OCI-LY1 (cell line): ENCODE measurements around the gene NELFCD.
"Not testable (repeated sequence)": the region's sequence is repeated elsewhere in the genome, so short reads cannot be mapped to it uniquely, and the experiment has no call there.

Experiments used
- H2AFZ ChIP-seq: fragments of 200-600 bp; sonication (generic), shearing (Covaris generic); 2 replicates; pipeline ENCODE4 v1.6.0; 2014; ENCODE audit warnings: antibody characterized with exemption, mild to moderate bottlenecking, low read length
- H3F3A ChIP-seq: fragments of 200-600 bp; sonication (generic), shearing (Covaris generic); 2 replicates; pipeline ENCODE4 v1.6.0; 2014; ENCODE audit warnings: mild to moderate bottlenecking, antibody characterized with exemption, low read length, moderate library complexity; ENCODE audit not compliant: insufficient read depth
- H3K27ac ChIP-seq: fragments of 200-600 bp; sonication (generic); 2 replicates; pipeline ENCODE4 v1.5.1; 2014; ENCODE audit warnings: low read length, mixed run types, mild to moderate bottlenecking, low read depth; ENCODE audit not compliant: poor library complexity, severe bottlenecking
- H3K27me3 ChIP-seq: fragments of 200-600 bp; sonication (generic); 2 replicates; pipeline ENCODE4 v1.6.0; 2014; ENCODE audit warnings: antibody characterized with exemption, mild to moderate bottlenecking, low read length, moderate library complexity; ENCODE audit not compliant: insufficient read depth
- H3K36me3 ChIP-seq: fragments of 200-600 bp; sonication (generic); 2 replicates; pipeline ENCODE4 v1.6.1; 2014; ENCODE audit warnings: mild to moderate bottlenecking, antibody characterized with exemption, low read length, moderate library complexity, mixed read lengths; ENCODE audit not compliant: insufficient read depth
- H3K4me1 ChIP-seq: fragments of 200-600 bp; sonication (generic); 2 replicates; pipeline ENCODE4 v1.5.1; 2014; ENCODE audit warnings: mild to moderate bottlenecking, low read length, moderate library complexity; ENCODE audit not compliant: insufficient read depth, severe bottlenecking
- H3K4me2 ChIP-seq: fragments of 200-600 bp; sonication (generic), shearing (Covaris generic); 2 replicates; pipeline ENCODE4 v1.6.1; 2014; ENCODE audit warnings: low read length
- H3K4me3 ChIP-seq: fragments of 200-600 bp; sonication (generic); 2 replicates; pipeline ENCODE4 v1.5.1; 2014; ENCODE audit warnings: low read length, low read depth, mild to moderate bottlenecking, mixed read lengths; ENCODE audit not compliant: poor library complexity, severe bottlenecking
- H3K79me2 ChIP-seq: fragments of 200-600 bp; shearing (Covaris generic); 2 replicates; pipeline ENCODE4 v1.6.1; 2016; ENCODE audit warnings: mixed run types, low read length, mixed read lengths; ENCODE audit not compliant: insufficient read depth
- H3K9ac ChIP-seq: fragments of 200-600 bp; sonication (generic), shearing (Covaris generic); 2 replicates; pipeline ENCODE4 v1.6.1; 2014; ENCODE audit warnings: mild to moderate bottlenecking, low read length, mixed read lengths
- H3K9me2 ChIP-seq: fragments of 200-600 bp; sonication (generic), shearing (Covaris generic); 2 replicates; pipeline ENCODE4 v1.6.1; 2014; ENCODE audit warnings: low read depth, mild to moderate bottlenecking, low read length, mixed read lengths
- H3K9me3 ChIP-seq: fragments of 200-600 bp; shearing (Covaris generic); 2 replicates; pipeline ENCODE4 v1.6.1; 2014; ENCODE audit warnings: low read length, mixed read lengths
- H4K20me1 ChIP-seq: fragments of 200-600 bp; sonication (generic), shearing (Covaris generic); 2 replicates; pipeline ENCODE4 v1.6.0; 2016; ENCODE audit warnings: mild to moderate bottlenecking, low read length; ENCODE audit not compliant: insufficient read depth
- EZH2 ChIP-seq: fragments of 200-600 bp; sonication (generic), shearing (Covaris generic); IDR thresholded peaks from 2 replicates; pipeline ENCODE4 v1.8.0; 2017; ENCODE audit warnings: borderline replicate concordance, mixed run types, mild to moderate bottlenecking, antibody characterized with exemption, low read length, moderate library complexity, mixed read lengths
- TF ChIP-seq, protein P1 (sequence below): fragments of 200-600 bp; sonication (generic), shearing (Covaris generic); IDR thresholded peaks from 2 replicates; pipeline ENCODE4 v1.5.1; 2017; ENCODE audit warnings: mild to moderate bottlenecking, antibody characterized with exemption, low read length, moderate library complexity, mixed read lengths

Gene NELFCD

DNA sequence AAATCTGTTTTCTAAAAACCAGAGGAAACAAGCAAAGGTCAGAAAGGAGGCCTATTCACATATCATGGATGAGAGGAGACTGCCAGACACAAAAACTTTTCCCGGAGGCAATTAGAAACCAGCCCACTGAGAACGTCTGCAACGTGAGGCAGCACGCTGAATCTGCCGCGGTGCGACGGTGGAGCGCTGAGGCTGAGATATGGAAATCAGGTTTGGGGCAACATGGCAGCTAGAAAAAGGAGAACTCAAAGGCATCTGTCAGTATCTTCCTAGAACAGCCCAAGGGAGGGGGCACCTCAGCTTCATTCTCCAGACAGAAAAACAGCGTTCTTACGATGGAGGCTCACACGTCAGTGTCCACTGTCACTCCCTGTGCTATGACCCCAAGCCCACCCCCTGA, 56.3 kb downstream of the NELFCD start:
- Histone ChIP-seq H3K9ac (no peak overlapping the region), H3K27ac (no peak overlapping the region), H4K20me1 (no peaks in the 10 kb centered on the region), H3K36me3 (peaks cover 76% of the 10 kb centered on the region), H3K9me2 (no peaks in the 10 kb centered on the region), H3K4me2 (no peak overlapping the region), H3K79me2 (peaks cover 48% of the 10 kb centered on the region), H3K4me3 (no peak overlapping the region), H3F3A (peaks cover 13% of the 10 kb centered on the region), H2AFZ (no peak overlapping the region), H3K4me1 (peaks cover 44% of the 10 kb centered on the region), H3K27me3 (no peaks in the 10 kb centered on the region), H3K9me3 (no peaks in the 10 kb centered on the region)
- TF ChIP-seq, protein P1, sequence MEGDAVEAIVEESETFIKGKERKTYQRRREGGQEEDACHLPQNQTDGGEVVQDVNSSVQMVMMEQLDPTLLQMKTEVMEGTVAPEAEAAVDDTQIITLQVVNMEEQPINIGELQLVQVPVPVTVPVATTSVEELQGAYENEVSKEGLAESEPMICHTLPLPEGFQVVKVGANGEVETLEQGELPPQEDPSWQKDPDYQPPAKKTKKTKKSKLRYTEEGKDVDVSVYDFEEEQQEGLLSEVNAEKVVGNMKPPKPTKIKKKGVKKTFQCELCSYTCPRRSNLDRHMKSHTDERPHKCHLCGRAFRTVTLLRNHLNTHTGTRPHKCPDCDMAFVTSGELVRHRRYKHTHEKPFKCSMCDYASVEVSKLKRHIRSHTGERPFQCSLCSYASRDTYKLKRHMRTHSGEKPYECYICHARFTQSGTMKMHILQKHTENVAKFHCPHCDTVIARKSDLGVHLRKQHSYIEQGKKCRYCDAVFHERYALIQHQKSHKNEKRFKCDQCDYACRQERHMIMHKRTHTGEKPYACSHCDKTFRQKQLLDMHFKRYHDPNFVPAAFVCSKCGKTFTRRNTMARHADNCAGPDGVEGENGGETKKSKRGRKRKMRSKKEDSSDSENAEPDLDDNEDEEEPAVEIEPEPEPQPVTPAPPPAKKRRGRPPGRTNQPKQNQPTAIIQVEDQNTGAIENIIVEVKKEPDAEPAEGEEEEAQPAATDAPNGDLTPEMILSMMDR: no peak
- no peak for TF ChIP-seq EZH2

DNA sequence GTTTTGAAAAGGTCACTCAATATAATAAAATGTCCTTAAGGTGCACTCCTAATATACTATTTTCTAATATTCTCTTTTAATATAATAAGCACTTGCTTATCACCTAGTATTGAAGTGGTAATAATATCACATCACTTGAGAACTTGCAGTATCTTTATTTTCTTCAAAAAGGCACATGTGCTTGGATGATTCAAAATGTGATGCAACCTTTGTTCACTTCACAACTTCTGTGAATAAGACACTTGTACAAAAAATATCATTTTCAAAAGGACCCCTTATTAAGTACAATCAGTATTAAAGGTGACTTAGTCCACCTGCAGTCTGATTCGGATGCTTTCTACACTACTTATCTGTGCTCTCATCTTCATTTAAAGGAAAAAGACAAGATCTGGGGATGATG, 58.2 kb downstream of the NELFCD start:
- Histone ChIP-seq H2AFZ (no peak overlapping the region), H3K27ac (no peak overlapping the region), H3K36me3 (peaks cover 65% of the 10 kb centered on the region), H3K9me3 (no peaks in the 10 kb centered on the region), H3F3A (peaks cover 6% of the 10 kb centered on the region; the same call in 1 of the 2 replicates), H3K9me2 (no peaks in the 10 kb centered on the region), H3K4me2 (peak overlapping the region; percentile 80), H3K4me1 (peaks cover 46% of the 10 kb centered on the region), H3K27me3 (no peaks in the 10 kb centered on the region), H3K4me3 (no peak overlapping the region), H3K79me2 (peaks cover 49% of the 10 kb centered on the region), H3K9ac (peak overlapping the region; percentile 26; the same call in 1 of the 2 replicates), H4K20me1 (no peaks in the 10 kb centered on the region)
- TF ChIP-seq, protein P1: no peak
- no peak for TF ChIP-seq EZH2

DNA sequence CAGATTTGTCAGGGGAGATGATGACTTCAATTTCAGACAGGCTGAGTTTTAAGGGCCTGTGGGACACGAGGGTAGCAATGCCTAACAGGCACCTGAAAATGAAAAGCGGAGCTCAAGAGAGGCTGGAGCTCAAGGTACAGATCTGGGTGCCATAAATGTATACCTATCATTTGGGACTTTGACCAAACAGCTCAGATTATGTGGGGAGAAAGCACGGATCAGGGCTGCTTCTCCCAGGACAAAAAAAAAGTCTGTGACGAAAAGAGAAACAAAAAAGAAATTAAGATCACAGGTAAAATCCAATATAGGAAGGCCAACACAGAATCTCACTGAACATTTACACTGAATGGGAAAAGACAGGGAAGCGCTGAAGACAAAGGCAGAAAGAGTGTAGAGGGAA, 59.6 kb downstream of the NELFCD start:
- peak overlapping the region; percentile 82; the same call in 1 of the 2 replicates for H3K9ac ChIP-seq
- no peaks in the 10 kb centered on the region for H3K9me3 ChIP-seq
- H3K27me3 ChIP-seq: no peaks in the 10 kb centered on the region
- H3F3A ChIP-seq: 0 out of 2 replicates have a peak, but pooled peaks cover 3% of the 10 kb centered on the region
- TF ChIP-seq, protein P1: no peak
- no peak for TF ChIP-seq EZH2
- H3K27ac ChIP-seq: no peak overlapping the region
- no peak overlapping the region for H2AFZ ChIP-seq
- peaks cover 48% of the 10 kb centered on the region for H3K4me1 ChIP-seq
- peak overlapping the region; percentile 80 for H3K4me2 ChIP-seq
- H3K79me2 ChIP-seq: peaks cover 49% of the 10 kb centered on the region
- no peaks in the 10 kb centered on the region for H3K9me2 ChIP-seq
- peak overlapping the region; percentile 86 for H3K4me3 ChIP-seq
- peaks cover 52% of the 10 kb centered on the region for H3K36me3 ChIP-seq
- no peaks in the 10 kb centered on the region for H4K20me1 ChIP-seq

DNA sequence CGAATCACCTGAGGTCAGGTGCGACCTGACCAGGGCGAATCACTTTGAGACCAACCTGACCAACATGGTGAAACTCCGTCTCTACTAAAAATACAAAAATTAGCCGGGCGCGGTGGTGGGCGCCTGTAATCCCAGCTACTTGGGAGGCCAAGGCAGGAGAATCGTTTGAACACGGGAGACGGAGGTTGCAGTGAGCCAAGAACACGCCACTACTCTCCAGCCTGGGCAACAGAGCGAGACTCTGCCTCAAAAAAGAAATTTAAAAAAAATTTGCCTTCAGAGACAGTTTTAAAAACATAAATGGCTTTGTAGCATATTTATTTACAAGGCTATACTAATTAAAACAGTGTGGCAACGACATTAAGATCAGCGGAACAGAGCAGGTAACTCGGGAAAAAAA, 60.4 kb downstream of the NELFCD start:
- not testable (repeated sequence) for H3K27ac ChIP-seq, H3F3A ChIP-seq, H3K27me3 ChIP-seq, H2AFZ ChIP-seq, H3K9me3 ChIP-seq, H4K20me1 ChIP-seq, H3K9me2 ChIP-seq
- Histone ChIP-seq H3K79me2 (peaks cover 49% of the 10 kb centered on the region), H3K4me1 (peaks cover 48% of the 10 kb centered on the region), H3K4me3 (peak overlapping the region; percentile 86), H3K4me2 (peak overlapping the region; percentile 80), H3K36me3 (peaks cover 44% of the 10 kb centered on the region), H3K9ac (peak overlapping the region; percentile 82)
